Measurements from ENCODE around the gene VWA8. TPM values are rescaled to one million over a fixed set of nuclear protein-coding genes. Genes with fewer than 3 reads are reported as not detected.
"Not testable (repeated sequence)": the region's sequence is repeated elsewhere in the genome, so short reads cannot be mapped to it uniquely, and the experiment has no call there.

Gene VWA8
- total RNA-seq, 5 donors from 2014 or later (not counting 1 experiment from before 2014, with no cell fraction given): 17.8 to 27.1 (median 22.9) TPM

DNA sequence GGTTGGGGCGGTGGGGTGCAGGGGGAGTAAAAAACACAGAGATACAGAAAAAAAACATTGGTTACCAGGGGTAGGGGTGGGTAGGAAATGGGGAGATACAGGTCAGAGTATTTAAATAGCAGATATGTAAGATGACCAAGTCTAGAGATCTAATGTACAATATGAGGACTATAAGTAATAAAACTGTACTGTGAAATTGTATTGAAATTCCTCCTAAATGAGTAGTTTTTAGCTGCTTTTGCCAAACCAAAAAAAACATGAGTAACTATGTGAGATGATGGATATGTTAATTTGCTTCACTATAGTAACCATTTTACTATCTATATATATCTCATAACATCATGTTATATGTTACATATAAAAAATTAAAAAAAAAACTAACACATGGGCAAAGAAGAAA, 29.6 kb downstream of the VWA8 start:
- peaks cover 52% of the 10 kb centered on the region for H3K36me3 Mint-ChIP-seq
- CTCF ChIA-PET: interaction anchor here (0.6 to 1.0 kb wide), 5 partner anchors 8 to 1036 kb away, joined by 3 to 6 read pairs (median 3); no protein-coding TSS in a partner anchor

DNA sequence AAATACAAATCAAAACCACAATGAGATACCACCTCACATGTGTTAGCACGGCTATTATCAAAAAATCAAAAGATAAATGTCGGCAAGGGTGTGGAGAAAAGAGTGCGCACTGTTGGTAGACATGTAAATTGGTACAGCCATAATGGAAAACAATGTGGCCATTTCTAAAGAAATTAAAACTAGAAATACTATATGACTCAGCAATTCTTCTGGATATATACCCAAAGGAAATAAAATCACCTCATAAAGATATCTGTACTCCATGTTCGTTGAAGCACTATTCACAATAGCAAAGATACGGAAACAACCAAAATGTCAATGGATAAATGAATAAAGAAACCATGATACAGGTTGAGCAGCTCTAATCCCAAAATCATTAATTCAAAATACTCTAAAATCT, 30.8 kb downstream of the VWA8 start:
- CTCF ChIA-PET: interaction anchor here in 1 of 2 donors (0.6 kb wide), 1 partner anchor 20 kb away, joined by 3 read pairs; no protein-coding TSS in a partner anchor
- H3K4me3 ChIP-seq (ENCODE audit: control insufficient read depth in 1 of 2, extremely low read depth in 1 of 2, low read length in 1 of 2): no peak overlapping the region
- no peak overlapping the region for H3K4me3 Mint-ChIP-seq
- H3K27ac ChIP-seq (ENCODE audit: low read length): no peak overlapping the region
- H3K4me1 Mint-ChIP-seq: peaks cover 29 to 35% (median 32%) of the 10 kb centered on the region in 3 donors
- H3K27me3 ChIP-seq (replicated peaks in 1 of 2; ENCODE audit: control insufficient read depth in 2 of 2, extremely low read depth in 1 of 2, insufficient read depth in 2 of 2, low read length in 1 of 2): no peaks in the 10 kb centered on the region
- DNase-seq (no peak), ATAC-seq (replicated peaks in 1 of 4) (no peak)
- H3K9me3 Mint-ChIP-seq: peaks cover 4 to 26% (median 7%) of the 10 kb centered on the region in 3 donors
- WGBS (ENCODE audit: insufficient coverage): no CpG with 5 or more reads among the region's 5 CpGs
- H3K36me3 ChIP-seq (ENCODE audit: control insufficient read depth in 2 of 2, extremely low read depth in 1 of 2, insufficient read depth in 1 of 2, low read length in 1 of 2): peaks cover 3 to 4% of the 10 kb centered on the region in 2 donors
- H3K9me3 ChIP-seq: peaks cover 6% of the 10 kb centered on the region
- peaks cover 54% of the 10 kb centered on the region for H3K36me3 Mint-ChIP-seq
- no peak overlapping the region for H3K27ac Mint-ChIP-seq
- no peaks in the 10 kb centered on the region for H3K27me3 Mint-ChIP-seq
- POLR2A ChIA-PET: no interaction called here
- H3K4me1 ChIP-seq (ENCODE audit: control insufficient read depth in 1 of 2, extremely low read depth in 1 of 2, insufficient read depth in 2 of 2, low read length in 2 of 2): no peaks in the 10 kb centered on the region

More for the DNA sequence above, 29.6 kb downstream of the VWA8 start:
- no peak overlapping the region for H3K27ac Mint-ChIP-seq
- H3K9me3 Mint-ChIP-seq: peaks cover 0 to 21% (median 5%) of the 10 kb centered on the region in 3 donors
- whole genome bisulfite sequencing (ENCODE audit: insufficient coverage): no CpG with 5 or more reads among the region's 1 CpG
- no peak for DNase-seq
- Histone ChIP-seq H3K27me3 (replicated peaks in 1 of 2; ENCODE audit: control insufficient read depth in 2 of 2, extremely low read depth in 1 of 2, insufficient read depth in 2 of 2, low read length in 1 of 2) (no peaks in the 10 kb centered on the region), H3K4me1 (ENCODE audit: control insufficient read depth in 1 of 2, extremely low read depth in 1 of 2, insufficient read depth in 2 of 2, low read length in 2 of 2) (no peaks in the 10 kb centered on the region), H3K27ac (ENCODE audit: low read length) (no peak overlapping the region), H3K9me3 (peaks cover 2% of the 10 kb centered on the region), H3K4me3 (ENCODE audit: control insufficient read depth in 1 of 2, extremely low read depth in 1 of 2, low read length in 1 of 2) (no peak overlapping the region), H3K36me3 (ENCODE audit: control insufficient read depth in 2 of 2, extremely low read depth in 1 of 2, insufficient read depth in 1 of 2, low read length in 1 of 2) (peaks cover 0 to 4% of the 10 kb centered on the region in 2 donors)
- H3K4me3 Mint-ChIP-seq: no peak overlapping the region
- H3K4me1 Mint-ChIP-seq: peaks cover 37 to 40% (median 38%) of the 10 kb centered on the region in 3 donors
- no peak for ATAC-seq (replicated peaks in 1 of 4)
- H3K27me3 Mint-ChIP-seq: no peaks in the 10 kb centered on the region
- POLR2A ChIA-PET: interaction anchor here (0.6 to 0.7 kb wide), 5 partner anchors 10 to 778 kb away, joined by 3 to 16 read pairs (median 4); no protein-coding TSS in a partner anchor

DNA sequence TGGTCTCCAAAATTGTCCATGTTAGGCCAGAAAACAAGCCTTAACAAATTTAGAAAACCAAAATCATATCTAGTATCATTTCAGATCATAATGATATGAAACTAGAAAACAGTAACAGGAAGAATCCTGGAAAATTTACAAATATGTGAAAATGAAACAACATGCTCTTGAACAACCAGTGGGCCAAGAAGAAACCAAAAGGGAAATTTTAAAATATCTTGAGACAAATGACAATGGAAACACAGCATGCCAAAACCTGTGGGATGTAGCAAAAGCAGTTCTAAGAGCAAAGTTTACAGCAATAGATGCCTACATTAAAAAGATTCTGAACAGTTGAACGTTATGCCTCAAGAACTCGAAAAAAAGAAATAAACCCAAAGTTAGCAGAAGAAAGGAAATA, 32.6 kb downstream of the VWA8 start:
- peaks cover 6% of the 10 kb centered on the region for H3K9me3 ChIP-seq
- H3K27ac ChIP-seq (ENCODE audit: low read length): no peak overlapping the region
- Mint-ChIP-seq H3K4me1 (peaks cover 30 to 41% (median 34%) of the 10 kb centered on the region in 3 donors), H3K36me3 (peaks cover 60% of the 10 kb centered on the region), H3K27me3 (no peaks in the 10 kb centered on the region), H3K9me3 (peaks cover 12 to 37% (median 12%) of the 10 kb centered on the region in 3 donors), H3K4me3 (peak overlapping the region; percentile 58 to 80 (median 66)), H3K27ac (peak overlapping the region; percentile 24 to 46)
- peaks cover 3 to 10% of the 10 kb centered on the region in 2 donors for H3K36me3 ChIP-seq (ENCODE audit: control insufficient read depth in 2 of 2, extremely low read depth in 1 of 2, insufficient read depth in 1 of 2, low read length in 1 of 2)
- no peaks in the 10 kb centered on the region for H3K4me1 ChIP-seq (ENCODE audit: control insufficient read depth in 1 of 2, extremely low read depth in 1 of 2, insufficient read depth in 2 of 2, low read length in 2 of 2)
- POLR2A ChIA-PET: interaction anchor here (0.6 to 0.7 kb wide), 2 partner anchors 25 to 66 kb away, joined by 4 read pairs; no protein-coding TSS in a partner anchor
- no CpG with 5 or more reads among the region's 2 CpGs for WGBS (ENCODE audit: insufficient coverage)
- H3K4me3 ChIP-seq (ENCODE audit: control insufficient read depth in 1 of 2, extremely low read depth in 1 of 2, low read length in 1 of 2): no peak overlapping the region
- H3K27me3 ChIP-seq (replicated peaks in 1 of 2; ENCODE audit: control insufficient read depth in 2 of 2, extremely low read depth in 1 of 2, insufficient read depth in 2 of 2, low read length in 1 of 2): no peaks in the 10 kb centered on the region
- ATAC-seq (replicated peaks in 1 of 4) (no peak), DNase-seq (no peak)
- CTCF ChIA-PET: interaction anchor here in 1 of 2 donors (1.0 kb wide), 1 partner anchor 36 kb away, joined by 3 read pairs; no protein-coding TSS in a partner anchor

DNA sequence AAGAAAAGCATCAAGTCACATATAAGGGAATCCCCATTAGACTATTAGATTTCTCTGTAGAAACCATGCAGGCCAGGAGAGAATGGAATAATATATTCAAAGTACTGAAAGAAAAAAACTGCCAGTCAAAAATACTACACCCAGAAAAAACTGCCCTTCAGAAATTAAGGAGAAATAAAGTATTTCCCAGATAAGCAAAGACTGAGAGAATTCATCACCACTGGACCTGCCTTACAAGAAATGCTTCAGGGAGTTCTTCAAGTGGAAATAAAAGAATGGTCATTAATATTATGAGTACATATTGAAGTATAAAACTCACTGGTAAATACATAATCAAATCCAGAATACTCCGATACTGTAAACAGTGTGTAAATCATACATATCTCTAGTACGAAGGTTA, 35.9 kb downstream of the VWA8 start:
- CTCF ChIA-PET: interaction anchor here in 1 of 2 donors (1.1 kb wide), 1 partner anchor 12 kb away, joined by 3 read pairs; no protein-coding TSS in a partner anchor
- Mint-ChIP-seq H3K36me3 (peaks cover 65% of the 10 kb centered on the region), H3K27ac (no peak overlapping the region), H3K27me3 (no peaks in the 10 kb centered on the region), H3K4me1 (peaks cover 36 to 48% (median 43%) of the 10 kb centered on the region in 3 donors), H3K4me3 (no peak overlapping the region), H3K9me3 (peaks cover 12 to 33% (median 12%) of the 10 kb centered on the region in 3 donors)
- Histone ChIP-seq H3K4me3 (ENCODE audit: control insufficient read depth in 1 of 2, extremely low read depth in 1 of 2, low read length in 1 of 2) (no peak overlapping the region), H3K27me3 (replicated peaks in 1 of 2; ENCODE audit: control insufficient read depth in 2 of 2, extremely low read depth in 1 of 2, insufficient read depth in 2 of 2, low read length in 1 of 2) (no peaks in the 10 kb centered on the region), H3K9me3 (peaks cover 6% of the 10 kb centered on the region), H3K36me3 (ENCODE audit: control insufficient read depth in 2 of 2, extremely low read depth in 1 of 2, insufficient read depth in 1 of 2, low read length in 1 of 2) (peaks cover 3 to 11% of the 10 kb centered on the region in 2 donors), H3K4me1 (ENCODE audit: control insufficient read depth in 1 of 2, extremely low read depth in 1 of 2, insufficient read depth in 2 of 2, low read length in 2 of 2) (no peaks in the 10 kb centered on the region), H3K27ac (ENCODE audit: low read length) (no peak overlapping the region)
- no CpG with 5 or more reads among the region's 2 CpGs for WGBS (ENCODE audit: insufficient coverage)
- no peak for DNase-seq
- ATAC-seq (replicated peaks in 1 of 4): no peak
- POLR2A ChIA-PET: interaction anchor here in 1 of 2 donors (0.5 kb wide), 1 partner anchor 54 kb away, joined by 5 read pairs; no protein-coding TSS in a partner anchor

DNA sequence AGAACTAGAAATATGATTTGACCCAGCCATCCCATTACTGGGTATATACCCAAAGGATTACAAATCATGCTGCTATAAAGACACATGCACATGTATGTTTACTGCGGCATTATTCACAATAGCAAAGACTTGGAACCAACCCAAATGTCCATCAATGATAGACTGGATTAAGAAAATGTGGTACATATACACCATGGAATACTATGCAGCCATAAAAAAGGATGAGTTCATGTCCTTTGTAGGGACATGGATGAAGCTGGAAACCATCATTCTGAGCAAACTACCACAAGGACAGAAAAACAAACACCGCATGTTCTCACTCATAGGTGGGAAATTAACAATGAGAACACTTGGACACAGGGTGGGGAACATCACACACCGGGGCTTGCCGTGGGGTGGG, 38.0 kb downstream of the VWA8 start:
- H3K9me3 ChIP-seq; H3K27ac Mint-ChIP-seq; H3K4me3 ChIP-seq (ENCODE audit: control insufficient read depth in 1 of 2, extremely low read depth in 1 of 2, low read length in 1 of 2); CTCF ChIA-PET; H3K27ac ChIP-seq (ENCODE audit: low read length); H3K27me3 ChIP-seq (replicated peaks in 1 of 2; ENCODE audit: control insufficient read depth in 2 of 2, extremely low read depth in 1 of 2, insufficient read depth in 2 of 2, low read length in 1 of 2); H3K27me3 Mint-ChIP-seq; DNase-seq; H3K4me3 Mint-ChIP-seq; POLR2A ChIA-PET; ATAC-seq (replicated peaks in 1 of 4); H3K4me1 ChIP-seq (ENCODE audit: control insufficient read depth in 1 of 2, extremely low read depth in 1 of 2, insufficient read depth in 2 of 2, low read length in 2 of 2): not testable (repeated sequence)
- Mint-ChIP-seq H3K36me3 (peaks cover 61% of the 10 kb centered on the region), H3K4me1 (peaks cover 39 to 49% (median 41%) of the 10 kb centered on the region in 3 donors), H3K9me3 (peaks cover 12 to 33% (median 12%) of the 10 kb centered on the region in 3 donors)
- H3K36me3 ChIP-seq (ENCODE audit: control insufficient read depth in 2 of 2, extremely low read depth in 1 of 2, insufficient read depth in 1 of 2, low read length in 1 of 2): peaks cover 3 to 11% of the 10 kb centered on the region in 2 donors
- WGBS (ENCODE audit: insufficient coverage): no CpG with 5 or more reads among the region's 4 CpGs

DNA sequence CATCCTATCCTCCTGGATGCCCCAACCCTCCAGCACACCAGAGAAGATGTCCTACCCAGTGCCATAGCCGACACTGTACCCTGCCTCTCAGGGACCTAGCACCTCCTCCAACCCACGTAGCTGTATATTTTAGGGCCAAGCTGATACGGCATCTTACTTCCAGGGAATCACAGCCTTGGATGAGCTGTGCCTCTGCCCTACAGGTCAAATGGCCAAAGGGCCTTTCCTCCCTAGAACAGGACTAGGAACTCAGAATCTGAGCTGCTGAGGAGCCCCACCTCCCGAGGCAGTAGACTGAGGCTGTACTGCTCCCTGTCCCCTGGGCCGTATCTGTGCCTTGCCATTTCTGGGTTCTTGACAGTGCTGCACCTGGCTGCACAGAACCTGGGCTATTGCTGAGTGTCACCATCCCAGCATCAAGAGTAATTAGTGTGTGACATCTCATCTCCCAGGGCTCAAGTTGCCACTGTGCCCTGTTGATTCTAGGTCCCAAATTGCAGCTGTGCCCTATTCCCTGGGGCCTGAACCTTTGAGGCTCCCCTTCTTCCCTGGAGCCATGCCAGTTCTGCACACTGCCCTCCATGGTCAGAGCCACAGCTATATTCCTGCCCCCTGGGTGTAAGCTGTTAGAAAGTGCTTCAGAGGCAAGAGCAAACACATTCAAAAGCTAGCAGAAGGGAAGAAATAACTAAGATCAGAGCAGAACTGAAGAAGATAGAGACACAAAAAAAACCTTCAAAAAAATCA, 41.0 kb downstream of the VWA8 start:
- no peaks in the 10 kb centered on the region for H3K27me3 Mint-ChIP-seq
- POLR2A ChIA-PET: no interaction called here
- no peak overlapping the region for H3K27ac Mint-ChIP-seq
- Histone ChIP-seq H3K4me3 (ENCODE audit: control insufficient read depth in 1 of 2, extremely low read depth in 1 of 2, low read length in 1 of 2) (no peak overlapping the region), H3K27ac (ENCODE audit: low read length) (no peak overlapping the region), H3K9me3 (no peaks in the 10 kb centered on the region), H3K27me3 (replicated peaks in 1 of 2; ENCODE audit: control insufficient read depth in 2 of 2, extremely low read depth in 1 of 2, insufficient read depth in 2 of 2, low read length in 1 of 2) (no peaks in the 10 kb centered on the region), H3K36me3 (ENCODE audit: control insufficient read depth in 2 of 2, extremely low read depth in 1 of 2, insufficient read depth in 1 of 2, low read length in 1 of 2) (peaks cover 0 to 6% of the 10 kb centered on the region in 2 donors), H3K4me1 (ENCODE audit: control insufficient read depth in 1 of 2, extremely low read depth in 1 of 2, insufficient read depth in 2 of 2, low read length in 2 of 2) (peaks cover 10 to 23% of the 10 kb centered on the region in 2 experiments)
- H3K4me3 Mint-ChIP-seq: no peak overlapping the region
- H3K36me3 Mint-ChIP-seq: peaks cover 35% of the 10 kb centered on the region
- WGBS (ENCODE audit: insufficient coverage): 88% methylated on average over 5 of the region's 5 CpGs
- ATAC-seq (replicated peaks in 1 of 4) (no peak), DNase-seq (no peak)
- CTCF ChIA-PET: interaction anchor here in 1 of 2 donors (1.2 kb wide), 1 partner anchor 15 kb away, joined by 3 read pairs; no protein-coding TSS in a partner anchor
- peaks cover 8 to 15% (median 8%) of the 10 kb centered on the region in 3 donors for H3K9me3 Mint-ChIP-seq
- peaks cover 57 to 67% (median 62%) of the 10 kb centered on the region in 3 donors for H3K4me1 Mint-ChIP-seq

Data from T-cell (primary cell).